Vagina (tissue), 2 donors: ENCODE measurements around the gene SOCS3.
"Not testable (repeated sequence)": the region's sequence is repeated elsewhere in the genome, so short reads cannot be mapped to it uniquely, and the experiment has no call there.

ENCODE experiments used
- POLR2A ChIP-seq, 2 donors: fragments of 450-650 bp; IDR thresholded peaks; one replicate each; pipeline ENCODE4 v1.6.1; 2017; ENCODE audit warnings: antibody characterized with exemption in 2 of 2, mild to moderate bottlenecking in 2 of 2, moderate library complexity in 2 of 2
- POLR2AphosphoS5 ChIP-seq, 2 donors: sonication (generic); formaldehyde crosslinking; IDR thresholded peaks; one replicate each; pipeline ENCODE4 v1.9.0; 2017; ENCODE audit warnings: antibody characterized with exemption in 2 of 2, mild to moderate bottlenecking in 2 of 2, low read depth in 1 of 2; ENCODE audit not compliant: insufficient read depth in 1 of 2
- TF ChIP-seq, protein P1 (sequence below), 3 experiments: fragments of 450-650 bp in 2 of 3; fragments of 200-600 bp in 1 of 3; sonication (generic) in 1 of 3; IDR thresholded peaks; one replicate each; pipeline ENCODE4 v1.5.1; 2017 to 2019; ENCODE audit warnings: antibody characterized with exemption in 3 of 3, mild to moderate bottlenecking in 2 of 3, moderate library complexity in 2 of 3

DNA sequence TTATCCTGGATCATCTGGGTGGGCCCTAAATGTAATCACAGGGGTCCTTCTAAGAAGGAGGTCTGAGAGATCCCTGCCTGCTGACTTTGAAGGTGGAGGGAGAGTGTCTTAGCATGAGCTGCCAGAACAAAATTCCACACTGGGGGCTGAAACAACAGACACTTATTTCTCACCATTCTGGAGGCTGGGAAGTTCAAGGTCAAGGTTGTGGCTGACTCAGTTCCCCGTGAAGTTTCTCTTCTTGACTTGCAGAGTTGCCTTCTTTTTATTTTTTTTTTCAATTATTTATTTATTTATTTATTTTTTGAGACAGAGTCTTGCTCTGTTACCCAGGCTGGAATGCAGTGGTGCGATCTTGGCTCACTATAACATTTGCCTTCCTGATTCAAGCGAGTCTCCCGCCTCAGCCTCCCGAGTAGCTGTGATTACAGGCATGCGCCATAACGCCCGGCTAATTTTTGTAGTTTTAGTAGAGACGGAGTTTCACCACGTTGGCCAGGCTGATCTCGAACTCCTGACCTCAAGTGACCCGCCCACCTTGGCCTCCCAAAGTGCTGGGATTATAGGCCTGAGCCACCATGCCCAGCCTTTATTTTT is 50.1 kb downstream of the SOCS3 start:
- TF ChIP-seq, protein P1, sequence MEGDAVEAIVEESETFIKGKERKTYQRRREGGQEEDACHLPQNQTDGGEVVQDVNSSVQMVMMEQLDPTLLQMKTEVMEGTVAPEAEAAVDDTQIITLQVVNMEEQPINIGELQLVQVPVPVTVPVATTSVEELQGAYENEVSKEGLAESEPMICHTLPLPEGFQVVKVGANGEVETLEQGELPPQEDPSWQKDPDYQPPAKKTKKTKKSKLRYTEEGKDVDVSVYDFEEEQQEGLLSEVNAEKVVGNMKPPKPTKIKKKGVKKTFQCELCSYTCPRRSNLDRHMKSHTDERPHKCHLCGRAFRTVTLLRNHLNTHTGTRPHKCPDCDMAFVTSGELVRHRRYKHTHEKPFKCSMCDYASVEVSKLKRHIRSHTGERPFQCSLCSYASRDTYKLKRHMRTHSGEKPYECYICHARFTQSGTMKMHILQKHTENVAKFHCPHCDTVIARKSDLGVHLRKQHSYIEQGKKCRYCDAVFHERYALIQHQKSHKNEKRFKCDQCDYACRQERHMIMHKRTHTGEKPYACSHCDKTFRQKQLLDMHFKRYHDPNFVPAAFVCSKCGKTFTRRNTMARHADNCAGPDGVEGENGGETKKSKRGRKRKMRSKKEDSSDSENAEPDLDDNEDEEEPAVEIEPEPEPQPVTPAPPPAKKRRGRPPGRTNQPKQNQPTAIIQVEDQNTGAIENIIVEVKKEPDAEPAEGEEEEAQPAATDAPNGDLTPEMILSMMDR (IDR thresholded peaks at IDR 0.05), result not testable (repeated sequence)
- TF ChIP-seq POLR2AphosphoS5 (IDR thresholded peaks at IDR 0.05; ENCODE audit: insufficient read depth in 1 of 2, low read depth in 1 of 2); POLR2A (IDR thresholded peaks at IDR 0.05): not testable (repeated sequence)
